ENCODE results near the gene FAAH. TPM values are rescaled to one million over a fixed set of nuclear protein-coding genes. Genes with fewer than 3 reads are reported as not detected.

The FAAH gene
- total RNA-seq, 1 experiment from 2014 or later, result 38.6 TPM

DNA sequence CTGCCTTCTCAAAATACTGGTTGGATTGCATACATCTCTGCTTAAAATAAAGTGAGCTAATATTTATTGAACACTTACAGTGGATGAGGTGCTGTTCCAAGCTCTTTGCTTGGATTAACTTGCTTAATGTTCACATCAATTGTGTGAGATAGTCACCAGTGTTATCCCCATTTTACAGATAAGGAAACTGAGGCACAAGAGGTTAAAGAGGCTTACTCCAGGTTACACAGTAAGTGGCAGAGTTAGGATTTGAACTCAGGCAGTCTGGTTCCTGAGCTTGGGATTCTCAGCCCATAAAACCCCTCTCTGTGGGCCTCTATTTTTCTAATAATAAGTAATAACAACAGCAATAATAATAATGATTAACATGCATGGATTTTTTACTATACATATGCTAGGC, 13.6 kb upstream of the FAAH start:
- ChIA-PET CTCF (interaction anchor here (1.3 to 2.4 kb wide), 3 partner anchors 32 to 157 kb away, joined by 3 to 9 read pairs (median 5); no protein-coding TSS in a partner anchor), POLR2A (no interaction called here)
- Mint-ChIP-seq H3K27me3 (ENCODE audit: low read depth) (peaks cover 6% of the 10 kb centered on the region; the same call in 1 of the 2 replicates), H3K27ac (no peak overlapping the region), H3K9me3 (peaks cover 19% of the 10 kb centered on the region), H3K4me1 (peaks cover 8% of the 10 kb centered on the region), H3K4me3 (no peak overlapping the region), H3K36me3 (peaks cover 12% of the 10 kb centered on the region)
- DNase-seq (ENCODE audit: low spot score) (no peak), ATAC-seq (no peak)
- TF ChIP-seq MYBL2 (CRISPR knock-in tag; IDR thresholded peaks at IDR 0.05), result no peak
- TF ChIP-seq, protein P1, sequence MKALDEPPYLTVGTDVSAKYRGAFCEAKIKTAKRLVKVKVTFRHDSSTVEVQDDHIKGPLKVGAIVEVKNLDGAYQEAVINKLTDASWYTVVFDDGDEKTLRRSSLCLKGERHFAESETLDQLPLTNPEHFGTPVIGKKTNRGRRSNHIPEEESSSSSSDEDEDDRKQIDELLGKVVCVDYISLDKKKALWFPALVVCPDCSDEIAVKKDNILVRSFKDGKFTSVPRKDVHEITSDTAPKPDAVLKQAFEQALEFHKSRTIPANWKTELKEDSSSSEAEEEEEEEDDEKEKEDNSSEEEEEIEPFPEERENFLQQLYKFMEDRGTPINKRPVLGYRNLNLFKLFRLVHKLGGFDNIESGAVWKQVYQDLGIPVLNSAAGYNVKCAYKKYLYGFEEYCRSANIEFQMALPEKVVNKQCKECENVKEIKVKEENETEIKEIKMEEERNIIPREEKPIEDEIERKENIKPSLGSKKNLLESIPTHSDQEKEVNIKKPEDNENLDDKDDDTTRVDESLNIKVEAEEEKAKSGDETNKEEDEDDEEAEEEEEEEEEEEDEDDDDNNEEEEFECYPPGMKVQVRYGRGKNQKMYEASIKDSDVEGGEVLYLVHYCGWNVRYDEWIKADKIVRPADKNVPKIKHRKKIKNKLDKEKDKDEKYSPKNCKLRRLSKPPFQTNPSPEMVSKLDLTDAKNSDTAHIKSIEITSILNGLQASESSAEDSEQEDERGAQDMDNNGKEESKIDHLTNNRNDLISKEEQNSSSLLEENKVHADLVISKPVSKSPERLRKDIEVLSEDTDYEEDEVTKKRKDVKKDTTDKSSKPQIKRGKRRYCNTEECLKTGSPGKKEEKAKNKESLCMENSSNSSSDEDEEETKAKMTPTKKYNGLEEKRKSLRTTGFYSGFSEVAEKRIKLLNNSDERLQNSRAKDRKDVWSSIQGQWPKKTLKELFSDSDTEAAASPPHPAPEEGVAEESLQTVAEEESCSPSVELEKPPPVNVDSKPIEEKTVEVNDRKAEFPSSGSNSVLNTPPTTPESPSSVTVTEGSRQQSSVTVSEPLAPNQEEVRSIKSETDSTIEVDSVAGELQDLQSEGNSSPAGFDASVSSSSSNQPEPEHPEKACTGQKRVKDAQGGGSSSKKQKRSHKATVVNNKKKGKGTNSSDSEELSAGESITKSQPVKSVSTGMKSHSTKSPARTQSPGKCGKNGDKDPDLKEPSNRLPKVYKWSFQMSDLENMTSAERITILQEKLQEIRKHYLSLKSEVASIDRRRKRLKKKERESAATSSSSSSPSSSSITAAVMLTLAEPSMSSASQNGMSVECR (CRISPR knock-in tag; IDR thresholded peaks at IDR 0.05; ENCODE audit: borderline replicate concordance), result no peak
- TF ChIP-seq, protein P2, sequence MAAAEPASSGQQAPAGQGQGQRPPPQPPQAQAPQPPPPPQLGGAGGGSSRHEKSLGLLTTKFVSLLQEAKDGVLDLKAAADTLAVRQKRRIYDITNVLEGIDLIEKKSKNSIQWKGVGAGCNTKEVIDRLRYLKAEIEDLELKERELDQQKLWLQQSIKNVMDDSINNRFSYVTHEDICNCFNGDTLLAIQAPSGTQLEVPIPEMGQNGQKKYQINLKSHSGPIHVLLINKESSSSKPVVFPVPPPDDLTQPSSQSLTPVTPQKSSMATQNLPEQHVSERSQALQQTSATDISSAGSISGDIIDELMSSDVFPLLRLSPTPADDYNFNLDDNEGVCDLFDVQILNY (CRISPR knock-in tag; IDR thresholded peaks at IDR 0.05), result no peak
- TF ChIP-seq, protein P3, sequence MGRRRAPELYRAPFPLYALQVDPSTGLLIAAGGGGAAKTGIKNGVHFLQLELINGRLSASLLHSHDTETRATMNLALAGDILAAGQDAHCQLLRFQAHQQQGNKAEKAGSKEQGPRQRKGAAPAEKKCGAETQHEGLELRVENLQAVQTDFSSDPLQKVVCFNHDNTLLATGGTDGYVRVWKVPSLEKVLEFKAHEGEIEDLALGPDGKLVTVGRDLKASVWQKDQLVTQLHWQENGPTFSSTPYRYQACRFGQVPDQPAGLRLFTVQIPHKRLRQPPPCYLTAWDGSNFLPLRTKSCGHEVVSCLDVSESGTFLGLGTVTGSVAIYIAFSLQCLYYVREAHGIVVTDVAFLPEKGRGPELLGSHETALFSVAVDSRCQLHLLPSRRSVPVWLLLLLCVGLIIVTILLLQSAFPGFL (CRISPR knock-in tag; IDR thresholded peaks at IDR 0.05; ENCODE audit: borderline replicate concordance), result no peak
- no peak for TF ChIP-seq TEAD4 (CRISPR knock-in tag; IDR thresholded peaks at IDR 0.05)
- TF ChIP-seq, protein P4, sequence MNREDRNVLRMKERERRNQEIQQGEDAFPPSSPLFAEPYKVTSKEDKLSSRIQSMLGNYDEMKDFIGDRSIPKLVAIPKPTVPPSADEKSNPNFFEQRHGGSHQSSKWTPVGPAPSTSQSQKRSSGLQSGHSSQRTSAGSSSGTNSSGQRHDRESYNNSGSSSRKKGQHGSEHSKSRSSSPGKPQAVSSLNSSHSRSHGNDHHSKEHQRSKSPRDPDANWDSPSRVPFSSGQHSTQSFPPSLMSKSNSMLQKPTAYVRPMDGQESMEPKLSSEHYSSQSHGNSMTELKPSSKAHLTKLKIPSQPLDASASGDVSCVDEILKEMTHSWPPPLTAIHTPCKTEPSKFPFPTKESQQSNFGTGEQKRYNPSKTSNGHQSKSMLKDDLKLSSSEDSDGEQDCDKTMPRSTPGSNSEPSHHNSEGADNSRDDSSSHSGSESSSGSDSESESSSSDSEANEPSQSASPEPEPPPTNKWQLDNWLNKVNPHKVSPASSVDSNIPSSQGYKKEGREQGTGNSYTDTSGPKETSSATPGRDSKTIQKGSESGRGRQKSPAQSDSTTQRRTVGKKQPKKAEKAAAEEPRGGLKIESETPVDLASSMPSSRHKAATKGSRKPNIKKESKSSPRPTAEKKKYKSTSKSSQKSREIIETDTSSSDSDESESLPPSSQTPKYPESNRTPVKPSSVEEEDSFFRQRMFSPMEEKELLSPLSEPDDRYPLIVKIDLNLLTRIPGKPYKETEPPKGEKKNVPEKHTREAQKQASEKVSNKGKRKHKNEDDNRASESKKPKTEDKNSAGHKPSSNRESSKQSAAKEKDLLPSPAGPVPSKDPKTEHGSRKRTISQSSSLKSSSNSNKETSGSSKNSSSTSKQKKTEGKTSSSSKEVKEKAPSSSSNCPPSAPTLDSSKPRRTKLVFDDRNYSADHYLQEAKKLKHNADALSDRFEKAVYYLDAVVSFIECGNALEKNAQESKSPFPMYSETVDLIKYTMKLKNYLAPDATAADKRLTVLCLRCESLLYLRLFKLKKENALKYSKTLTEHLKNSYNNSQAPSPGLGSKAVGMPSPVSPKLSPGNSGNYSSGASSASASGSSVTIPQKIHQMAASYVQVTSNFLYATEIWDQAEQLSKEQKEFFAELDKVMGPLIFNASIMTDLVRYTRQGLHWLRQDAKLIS (CRISPR knock-in tag; IDR thresholded peaks at IDR 0.05; ENCODE audit: borderline replicate concordance), result no peak
- TF ChIP-seq, protein P5, sequence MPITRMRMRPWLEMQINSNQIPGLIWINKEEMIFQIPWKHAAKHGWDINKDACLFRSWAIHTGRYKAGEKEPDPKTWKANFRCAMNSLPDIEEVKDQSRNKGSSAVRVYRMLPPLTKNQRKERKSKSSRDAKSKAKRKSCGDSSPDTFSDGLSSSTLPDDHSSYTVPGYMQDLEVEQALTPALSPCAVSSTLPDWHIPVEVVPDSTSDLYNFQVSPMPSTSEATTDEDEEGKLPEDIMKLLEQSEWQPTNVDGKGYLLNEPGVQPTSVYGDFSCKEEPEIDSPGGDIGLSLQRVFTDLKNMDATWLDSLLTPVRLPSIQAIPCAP (CRISPR knock-in tag; IDR thresholded peaks at IDR 0.05), result no peak
- no peak for TF ChIP-seq ATF1 (CRISPR knock-in tag; IDR thresholded peaks at IDR 0.05)
- TF ChIP-seq, protein P6, sequence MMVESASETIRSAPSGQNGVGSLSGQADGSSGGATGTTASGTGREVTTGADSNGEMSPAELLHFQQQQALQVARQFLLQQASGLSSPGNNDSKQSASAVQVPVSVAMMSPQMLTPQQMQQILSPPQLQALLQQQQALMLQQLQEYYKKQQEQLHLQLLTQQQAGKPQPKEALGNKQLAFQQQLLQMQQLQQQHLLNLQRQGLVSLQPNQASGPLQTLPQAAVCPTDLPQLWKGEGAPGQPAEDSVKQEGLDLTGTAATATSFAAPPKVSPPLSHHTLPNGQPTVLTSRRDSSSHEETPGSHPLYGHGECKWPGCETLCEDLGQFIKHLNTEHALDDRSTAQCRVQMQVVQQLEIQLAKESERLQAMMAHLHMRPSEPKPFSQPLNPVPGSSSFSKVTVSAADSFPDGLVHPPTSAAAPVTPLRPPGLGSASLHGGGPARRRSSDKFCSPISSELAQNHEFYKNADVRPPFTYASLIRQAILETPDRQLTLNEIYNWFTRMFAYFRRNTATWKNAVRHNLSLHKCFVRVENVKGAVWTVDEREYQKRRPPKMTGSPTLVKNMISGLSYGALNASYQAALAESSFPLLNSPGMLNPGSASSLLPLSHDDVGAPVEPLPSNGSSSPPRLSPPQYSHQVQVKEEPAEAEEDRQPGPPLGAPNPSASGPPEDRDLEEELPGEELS (CRISPR knock-in tag; IDR thresholded peaks at IDR 0.05), result no peak
- TF ChIP-seq, protein P7, sequence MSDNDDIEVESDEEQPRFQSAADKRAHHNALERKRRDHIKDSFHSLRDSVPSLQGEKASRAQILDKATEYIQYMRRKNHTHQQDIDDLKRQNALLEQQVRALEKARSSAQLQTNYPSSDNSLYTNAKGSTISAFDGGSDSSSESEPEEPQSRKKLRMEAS (CRISPR knock-in tag; IDR thresholded peaks at IDR 0.05), result no peak
- TF ChIP-seq, protein P8, sequence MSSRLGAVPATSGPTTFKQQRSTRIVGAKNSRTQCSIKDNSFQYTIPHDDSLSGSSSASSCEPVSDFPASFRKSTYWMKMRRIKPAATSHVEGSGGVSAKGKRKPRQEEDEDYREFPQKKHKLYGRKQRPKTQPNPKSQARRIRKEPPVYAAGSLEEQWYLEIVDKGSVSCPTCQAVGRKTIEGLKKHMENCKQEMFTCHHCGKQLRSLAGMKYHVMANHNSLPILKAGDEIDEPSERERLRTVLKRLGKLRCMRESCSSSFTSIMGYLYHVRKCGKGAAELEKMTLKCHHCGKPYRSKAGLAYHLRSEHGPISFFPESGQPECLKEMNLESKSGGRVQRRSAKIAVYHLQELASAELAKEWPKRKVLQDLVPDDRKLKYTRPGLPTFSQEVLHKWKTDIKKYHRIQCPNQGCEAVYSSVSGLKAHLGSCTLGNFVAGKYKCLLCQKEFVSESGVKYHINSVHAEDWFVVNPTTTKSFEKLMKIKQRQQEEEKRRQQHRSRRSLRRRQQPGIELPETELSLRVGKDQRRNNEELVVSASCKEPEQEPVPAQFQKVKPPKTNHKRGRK (CRISPR knock-in tag; IDR thresholded peaks at IDR 0.05; ENCODE audit: borderline replicate concordance), result no peak
- TF ChIP-seq, protein P9, sequence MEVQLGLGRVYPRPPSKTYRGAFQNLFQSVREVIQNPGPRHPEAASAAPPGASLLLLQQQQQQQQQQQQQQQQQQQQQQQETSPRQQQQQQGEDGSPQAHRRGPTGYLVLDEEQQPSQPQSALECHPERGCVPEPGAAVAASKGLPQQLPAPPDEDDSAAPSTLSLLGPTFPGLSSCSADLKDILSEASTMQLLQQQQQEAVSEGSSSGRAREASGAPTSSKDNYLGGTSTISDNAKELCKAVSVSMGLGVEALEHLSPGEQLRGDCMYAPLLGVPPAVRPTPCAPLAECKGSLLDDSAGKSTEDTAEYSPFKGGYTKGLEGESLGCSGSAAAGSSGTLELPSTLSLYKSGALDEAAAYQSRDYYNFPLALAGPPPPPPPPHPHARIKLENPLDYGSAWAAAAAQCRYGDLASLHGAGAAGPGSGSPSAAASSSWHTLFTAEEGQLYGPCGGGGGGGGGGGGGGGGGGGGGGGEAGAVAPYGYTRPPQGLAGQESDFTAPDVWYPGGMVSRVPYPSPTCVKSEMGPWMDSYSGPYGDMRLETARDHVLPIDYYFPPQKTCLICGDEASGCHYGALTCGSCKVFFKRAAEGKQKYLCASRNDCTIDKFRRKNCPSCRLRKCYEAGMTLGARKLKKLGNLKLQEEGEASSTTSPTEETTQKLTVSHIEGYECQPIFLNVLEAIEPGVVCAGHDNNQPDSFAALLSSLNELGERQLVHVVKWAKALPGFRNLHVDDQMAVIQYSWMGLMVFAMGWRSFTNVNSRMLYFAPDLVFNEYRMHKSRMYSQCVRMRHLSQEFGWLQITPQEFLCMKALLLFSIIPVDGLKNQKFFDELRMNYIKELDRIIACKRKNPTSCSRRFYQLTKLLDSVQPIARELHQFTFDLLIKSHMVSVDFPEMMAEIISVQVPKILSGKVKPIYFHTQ (CRISPR knock-in tag; IDR thresholded peaks at IDR 0.05), result no peak
- TF ChIP-seq, protein P10, sequence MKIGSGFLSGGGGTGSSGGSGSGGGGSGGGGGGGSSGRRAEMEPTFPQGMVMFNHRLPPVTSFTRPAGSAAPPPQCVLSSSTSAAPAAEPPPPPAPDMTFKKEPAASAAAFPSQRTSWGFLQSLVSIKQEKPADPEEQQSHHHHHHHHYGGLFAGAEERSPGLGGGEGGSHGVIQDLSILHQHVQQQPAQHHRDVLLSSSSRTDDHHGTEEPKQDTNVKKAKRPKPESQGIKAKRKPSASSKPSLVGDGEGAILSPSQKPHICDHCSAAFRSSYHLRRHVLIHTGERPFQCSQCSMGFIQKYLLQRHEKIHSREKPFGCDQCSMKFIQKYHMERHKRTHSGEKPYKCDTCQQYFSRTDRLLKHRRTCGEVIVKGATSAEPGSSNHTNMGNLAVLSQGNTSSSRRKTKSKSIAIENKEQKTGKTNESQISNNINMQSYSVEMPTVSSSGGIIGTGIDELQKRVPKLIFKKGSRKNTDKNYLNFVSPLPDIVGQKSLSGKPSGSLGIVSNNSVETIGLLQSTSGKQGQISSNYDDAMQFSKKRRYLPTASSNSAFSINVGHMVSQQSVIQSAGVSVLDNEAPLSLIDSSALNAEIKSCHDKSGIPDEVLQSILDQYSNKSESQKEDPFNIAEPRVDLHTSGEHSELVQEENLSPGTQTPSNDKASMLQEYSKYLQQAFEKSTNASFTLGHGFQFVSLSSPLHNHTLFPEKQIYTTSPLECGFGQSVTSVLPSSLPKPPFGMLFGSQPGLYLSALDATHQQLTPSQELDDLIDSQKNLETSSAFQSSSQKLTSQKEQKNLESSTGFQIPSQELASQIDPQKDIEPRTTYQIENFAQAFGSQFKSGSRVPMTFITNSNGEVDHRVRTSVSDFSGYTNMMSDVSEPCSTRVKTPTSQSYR (CRISPR knock-in tag; IDR thresholded peaks at IDR 0.05), result no peak

All from WTC11 (cell line).